Omental fat pad (tissue), 4 donors: Measurements from ENCODE around the gene CACNG7. TPM values are rescaled to one million over a fixed set of nuclear protein-coding genes. Genes with fewer than 3 reads are reported as not detected.

Experiments
- ATAC-seq: fragments of 150-250 bp; one replicate; pipeline ENCODE4 v1.9.1; 2016; ENCODE audit warnings: mild to moderate bottlenecking, moderate library complexity; ENCODE audit not compliant: low FRiP score
- DNase-seq: peaks from one replicate; pipeline ENCODE4 v3.0.0-alpha.2; 2019; ENCODE audit warnings: low spot score
- CTCF ChIP-seq, 3 donors: fragments of 450-650 bp; IDR thresholded peaks; one replicate each; pipeline ENCODE4 v1.5.1; 2016 to 2017; ENCODE audit warnings: antibody characterized with exemption in 3 of 3, mild to moderate bottlenecking in 3 of 3, moderate library complexity in 2 of 3
- total RNA-seq, 4 donors: library from RNA; depleted of rRNA; stranded (reverse); fragments of >200 nt; gene quantifications; one replicate each; pipeline ENCODE4 v1.1.0, GENCODE V29; 2016

Gene CACNG7
- total RNA-seq = not detected

- ATAC-seq (no peak), DNase-seq (no peak)
- no peak for TF ChIP-seq CTCF (IDR thresholded peaks at IDR 0.05)
Measured at GRCh38 chr19:53908935-53909415, at the start of gene CACNG7. CACNG7 (plus strand) TSS chr19:53909278; CDS start chr19:53912832, 3,554 bp downstream.

- ATAC-seq (no peak), DNase-seq (no peak)
- TF ChIP-seq CTCF (IDR thresholded peaks at IDR 0.05) = no peak
Measured at GRCh38 chr19:53864308-53864836, 44.7 kb upstream of the CACNG7 start.

- DNase-seq (no peak), ATAC-seq (no peak)
- TF ChIP-seq CTCF (IDR thresholded peaks at IDR 0.05) = no peak
Measured at GRCh38 chr19:53865523-53865917, 43.6 kb upstream of the CACNG7 start.

GRCh38 chr19:53865918-53866864, 42.9 kb upstream of the CACNG7 start:
- DNase-seq = no peak
- TF ChIP-seq CTCF (IDR thresholded peaks at IDR 0.05) = no peak
- ATAC-seq = no peak

GRCh38 chr19:53866865-53867224, 42.2 kb upstream of the CACNG7 start:
- no peak for ATAC-seq
- no peak for TF ChIP-seq CTCF (IDR thresholded peaks at IDR 0.05)
- DNase-seq = no peak

GRCh38 chr19:53867225-53868090, 41.6 kb upstream of the CACNG7 start, which contains the start of gene MYADM:
MYADM (plus strand) TSS chr19:53867883; CDS start chr19:53873530, 5,647 bp downstream.
- no peak for TF ChIP-seq CTCF (IDR thresholded peaks at IDR 0.05)
- DNase-seq (peak; percentile 99), ATAC-seq (peak; percentile 90)
